RPMI8226 (cell line): Measurements from ENCODE around the gene GP1BB.

ENCODE experiments used
- DNase-seq: peaks from one replicate; pipeline ENCODE4 v3.0.0-alpha.2; 2015

Gene GP1BB

GRCh38 chr22:19742160-19743066 is 19.1 kb downstream of the GP1BB start:
- no peak for DNase-seq

- no peak for DNase-seq
Measured at GRCh38 chr22:19743081-19743480, 19.7 kb downstream of the GP1BB start.

GRCh38 chr22:19743651-19744050 is 20.3 kb downstream of the GP1BB start:
- DNase-seq = no peak

GRCh38 chr22:19744350-19745006 is 21.1 kb downstream of the GP1BB start:
- no peak for DNase-seq

- no peak for DNase-seq
Measured at GRCh38 chr22:19745155-19746101, 22.1 kb downstream of the GP1BB start.

GRCh38 chr22:19746726-19747125 is 23.4 kb downstream of the GP1BB start:
- no peak for DNase-seq

- no peak for DNase-seq
Measured at GRCh38 chr22:19747551-19747950, 24.2 kb downstream of the GP1BB start.

GRCh38 chr22:19748139-19748538 is 24.8 kb downstream of the GP1BB start:
- no peak for DNase-seq

GRCh38 chr22:19748991-19749664 is 25.8 kb downstream of the GP1BB start:
- DNase-seq = no peak

- no peak for DNase-seq
Measured at GRCh38 chr22:19749876-19750275, 26.5 kb downstream of the GP1BB start.

GRCh38 chr22:19750507-19751490 is 27.5 kb downstream of the GP1BB start:
- DNase-seq = no peak

- DNase-seq = no peak
Measured at GRCh38 chr22:19751497-19752245, 28.3 kb downstream of the GP1BB start.

GRCh38 chr22:19753090-19753842 is 29.9 kb downstream of the GP1BB start:
- DNase-seq = no peak

GRCh38 chr22:19753996-19754700 is 30.8 kb downstream of the GP1BB start:
- no peak for DNase-seq

- no peak for DNase-seq
Measured at GRCh38 chr22:19754701-19755144, 31.4 kb downstream of the GP1BB start.

- no peak for DNase-seq
Measured at GRCh38 chr22:19755145-19755710, 31.9 kb downstream of the GP1BB start.

GRCh38 chr22:19755722-19756287 is 32.5 kb downstream of the GP1BB start:
- DNase-seq = no peak
